Testis (tissue), 3 donors: ENCODE measurements around the gene PLXND1. TPM values are rescaled to one million over a fixed set of nuclear protein-coding genes. Genes with fewer than 3 reads are reported as not detected.

Source experiments
- DNase-seq: peaks from one replicate; pipeline ENCODE4 v3.0.0-alpha.2; 2019
- H3K27ac ChIP-seq, 2 donors: fragments of 200-600 bp; sonication (generic); one replicate each; pipeline ENCODE4 v1.5.1; 2019
- H3K27me3 ChIP-seq: fragments of 200-600 bp; sonication (generic); one replicate; pipeline ENCODE4 v1.5.1; 2019
- H3K36me3 ChIP-seq: fragments of 200-600 bp; sonication (generic); one replicate; pipeline ENCODE4 v1.5.1; 2017; ENCODE audit warnings: low read depth; ENCODE audit errors: missing control alignments
- H3K4me1 ChIP-seq: fragments of 200-600 bp; sonication (generic); one replicate; pipeline ENCODE4 v1.5.1; 2019
- H3K4me3 ChIP-seq, 2 donors: fragments of 200-600 bp; sonication (generic); one replicate each; pipeline ENCODE4 v1.5.1; 2017 to 2019
- H3K9me3 ChIP-seq: fragments of 200-600 bp; sonication (generic); one replicate; pipeline ENCODE4 v1.5.1; 2017
- POLR2A ChIP-seq: fragments of 450-650 bp; IDR thresholded peaks from one replicate; pipeline ENCODE4 v1.6.1; 2017; ENCODE audit warnings: antibody characterized with exemption, mild to moderate bottlenecking, moderate library complexity
- WGBS, 2 donors: methylation state at CpG; one replicate each; pipeline ENCODE4 v1.1.5; 2018; 5-methylcytosine and 5-hydroxymethylcytosine counted together
- intact Hi-C: fragments of 100-400 bp; cut with DNase I; formaldehyde crosslinking; loops from one replicate; pipeline ENCODE4 v1.15.1; 2023; ENCODE audit warnings: low total_unique reads
- polyA plus RNA-seq: library from polyadenylated mRNA; stranded (reverse); fragments of 350-450 nt; fragmentation: Illumina TruSeq; extraction: RNeasy Lipid Tissue Mini Kit (QIAGEN cat#74804); gene quantifications from one replicate; pipeline ENCODE4 v1.2.3, GENCODE V29; 2014; ENCODE audit warnings: low read depth, low replicate concordance; ENCODE audit not compliant: insufficient read depth
- total RNA-seq, 2 donors: library from RNA; depleted of rRNA; stranded (reverse); fragments of >200 nt; gene quantifications; one replicate each; pipeline ENCODE4 v1.2.3, GENCODE V29; 2016
- TF ChIP-seq, protein P1 (sequence below), 3 experiments: fragments of 450-650 bp in 2 of 3; fragments of 200-600 bp in 1 of 3; sonication (generic) in 1 of 3; IDR thresholded peaks; one replicate each; pipeline ENCODE4 v1.5.1; 2016 to 2019; ENCODE audit warnings: antibody characterized with exemption in 3 of 3, mild to moderate bottlenecking in 2 of 3, moderate library complexity in 1 of 3

Gene PLXND1
- total and polyA plus RNA-seq, 3 donors from 2014 or later, result 50.2 to 87.8 (median 69.2) TPM

DNA sequence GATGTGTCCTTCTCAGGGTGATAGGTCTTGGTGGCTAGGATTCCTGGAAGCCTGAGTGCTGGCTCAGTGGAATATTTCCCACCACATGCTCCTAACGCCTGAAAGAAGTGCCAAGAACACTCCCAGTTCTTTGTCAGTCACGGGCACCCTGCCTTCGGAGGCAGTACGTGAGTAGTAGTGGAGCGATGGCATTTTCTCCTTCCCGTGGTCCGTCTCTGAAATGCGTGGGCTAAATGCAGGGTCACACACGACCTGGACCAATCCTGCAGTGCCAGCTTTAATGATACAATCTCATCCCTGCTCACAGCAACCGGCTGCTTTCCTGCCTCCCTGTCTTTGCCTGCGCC is 49.0 kb downstream of the PLXND1 start:
- intact Hi-C loops, result loop anchor here (10.0 kb wide), 1 partner anchor 47 kb away; the partner anchor contains the start of gene PLXND1
- H3K36me3 ChIP-seq, result no peaks in the 10 kb centered on the region
- H3K9me3 ChIP-seq, result no peaks in the 10 kb centered on the region
- TF ChIP-seq, protein P1, sequence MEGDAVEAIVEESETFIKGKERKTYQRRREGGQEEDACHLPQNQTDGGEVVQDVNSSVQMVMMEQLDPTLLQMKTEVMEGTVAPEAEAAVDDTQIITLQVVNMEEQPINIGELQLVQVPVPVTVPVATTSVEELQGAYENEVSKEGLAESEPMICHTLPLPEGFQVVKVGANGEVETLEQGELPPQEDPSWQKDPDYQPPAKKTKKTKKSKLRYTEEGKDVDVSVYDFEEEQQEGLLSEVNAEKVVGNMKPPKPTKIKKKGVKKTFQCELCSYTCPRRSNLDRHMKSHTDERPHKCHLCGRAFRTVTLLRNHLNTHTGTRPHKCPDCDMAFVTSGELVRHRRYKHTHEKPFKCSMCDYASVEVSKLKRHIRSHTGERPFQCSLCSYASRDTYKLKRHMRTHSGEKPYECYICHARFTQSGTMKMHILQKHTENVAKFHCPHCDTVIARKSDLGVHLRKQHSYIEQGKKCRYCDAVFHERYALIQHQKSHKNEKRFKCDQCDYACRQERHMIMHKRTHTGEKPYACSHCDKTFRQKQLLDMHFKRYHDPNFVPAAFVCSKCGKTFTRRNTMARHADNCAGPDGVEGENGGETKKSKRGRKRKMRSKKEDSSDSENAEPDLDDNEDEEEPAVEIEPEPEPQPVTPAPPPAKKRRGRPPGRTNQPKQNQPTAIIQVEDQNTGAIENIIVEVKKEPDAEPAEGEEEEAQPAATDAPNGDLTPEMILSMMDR (IDR thresholded peaks at IDR 0.05), result no peak
- TF ChIP-seq POLR2A, result no peak
- peaks cover 69% of the 10 kb centered on the region for H3K4me1 ChIP-seq
- no peaks in the 10 kb centered on the region for H3K27me3 ChIP-seq
- H3K27ac ChIP-seq, result peak overlapping the region; percentile 18 to 59
- 46% methylated on average over 11 of the region's 11 CpGs for WGBS, 2 donors
- DNase-seq, result peak; percentile 65
- no peak overlapping the region for H3K4me3 ChIP-seq

DNA sequence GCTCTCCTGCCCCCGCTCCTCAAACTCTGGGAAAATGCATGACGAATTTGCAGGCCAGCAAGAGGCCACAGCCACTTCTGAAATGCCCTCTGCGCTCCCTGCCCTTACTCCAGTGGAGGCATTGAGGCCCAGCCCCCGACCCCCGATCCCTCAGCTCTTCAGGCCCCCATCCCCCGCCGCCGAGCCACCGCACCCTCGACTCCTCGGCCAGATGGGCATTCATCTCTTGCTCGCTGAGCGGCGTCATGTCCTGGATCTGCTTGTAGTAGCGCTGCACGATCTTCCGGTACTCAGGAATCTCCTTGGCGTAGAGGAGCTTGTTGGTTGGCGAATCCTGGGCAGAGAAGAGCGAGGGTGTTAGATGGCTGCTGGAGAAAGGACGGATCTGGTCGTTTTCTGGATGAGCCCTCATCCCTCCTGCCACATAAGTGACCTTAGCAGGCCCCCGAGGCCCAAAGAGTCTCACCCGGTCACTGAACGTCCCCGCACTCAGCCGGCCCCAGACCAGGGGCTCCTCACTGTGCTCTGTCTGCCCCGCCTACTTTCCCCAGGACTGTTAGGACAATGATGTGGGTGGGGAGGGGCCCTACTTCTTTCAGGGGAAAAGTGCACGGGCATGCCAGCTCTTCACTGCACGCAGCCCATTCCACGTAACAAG is 49.5 kb downstream of the PLXND1 start:
- intact Hi-C loops, result loop anchor here (10.0 kb wide), 1 partner anchor 48 kb away; the partner anchor contains the start of gene PLXND1
- DNase-seq, result no peak
- Histone ChIP-seq H3K36me3 (no peaks in the 10 kb centered on the region), H3K4me3 (no peak overlapping the region), H3K27ac (peak overlapping the region in 1 of 2 donors; percentile 30), H3K27me3 (no peaks in the 10 kb centered on the region), H3K9me3 (no peaks in the 10 kb centered on the region), H3K4me1 (peaks cover 69% of the 10 kb centered on the region)
- TF ChIP-seq, protein P1 (IDR thresholded peaks at IDR 0.05), result no peak
- TF ChIP-seq POLR2A, result no peak
- 79 to 82% methylated on average over 29 to 31 of the region's 31 CpGs for WGBS, 2 donors

DNA sequence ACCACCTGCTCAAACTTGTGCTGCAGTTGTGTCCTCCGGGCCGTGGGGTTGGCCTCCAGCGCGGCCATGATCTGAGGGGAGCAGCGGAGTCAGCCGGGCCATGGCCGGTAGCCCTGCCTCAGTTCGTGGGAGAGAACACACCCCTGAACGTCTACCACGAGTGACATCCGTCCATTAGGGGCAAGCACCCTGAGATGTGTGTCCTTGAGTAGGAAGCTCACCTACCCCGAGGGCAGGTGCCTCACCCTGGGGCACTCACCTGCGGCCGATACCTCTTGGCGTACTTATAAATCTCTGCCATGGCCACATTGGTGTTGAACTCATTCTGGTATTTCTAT is 50.1 kb downstream of the PLXND1 start:
- 88 to 93% methylated on average over 5 to 15 of the region's 15 CpGs for WGBS, 2 donors
- TF ChIP-seq, protein P1 (IDR thresholded peaks at IDR 0.05), result no peak
- no peak for TF ChIP-seq POLR2A
- no peak for DNase-seq
- intact Hi-C loops, result loop anchor here (10.0 kb wide), 1 partner anchor 48 kb away; the partner anchor contains the start of gene PLXND1
- H3K4me3 ChIP-seq, result no peak overlapping the region
- no peaks in the 10 kb centered on the region for H3K27me3 ChIP-seq
- H3K27ac ChIP-seq, result peak overlapping the region in 1 of 2 donors; percentile 30
- peaks cover 63% of the 10 kb centered on the region for H3K4me1 ChIP-seq
- no peaks in the 10 kb centered on the region for H3K9me3 ChIP-seq
- no peaks in the 10 kb centered on the region for H3K36me3 ChIP-seq

DNA sequence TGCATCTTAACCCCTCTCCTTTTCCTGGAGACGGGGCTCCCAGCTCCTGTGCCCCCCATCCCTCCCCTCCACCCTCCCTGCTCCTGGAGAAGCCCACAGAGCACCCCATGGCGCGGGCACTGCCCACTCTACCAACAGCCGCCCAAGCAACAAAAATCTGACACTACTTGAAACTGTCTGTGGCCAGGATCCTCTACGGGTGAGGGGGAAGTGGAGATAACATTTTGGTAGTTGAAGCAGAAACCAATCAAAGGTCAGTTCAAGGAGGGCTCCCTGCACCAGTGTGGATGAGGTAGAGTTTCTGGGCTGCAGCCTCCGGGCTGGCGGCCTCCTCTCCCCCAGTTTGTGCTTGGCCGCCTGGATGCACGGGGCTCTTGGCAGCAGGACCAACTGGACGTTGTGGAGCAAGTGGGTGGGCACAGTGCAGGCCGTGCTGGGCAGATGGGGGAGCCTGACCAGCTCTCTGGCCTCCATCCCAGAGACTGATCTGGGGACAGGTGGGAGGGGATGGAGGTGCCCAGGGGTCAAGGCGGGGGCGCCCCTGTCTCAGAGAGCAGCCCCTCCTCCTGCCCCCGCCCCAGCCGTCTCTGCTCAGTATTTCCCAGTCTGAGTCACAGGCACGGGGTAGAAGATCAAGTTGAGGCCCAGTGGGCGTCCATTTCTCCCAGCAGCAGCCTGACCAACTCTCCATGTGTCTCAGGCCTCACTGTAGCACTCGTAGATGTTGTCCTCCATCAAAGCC is 50.7 kb downstream of the PLXND1 start:
- TF ChIP-seq POLR2A, result no peak
- TF ChIP-seq, protein P1 (IDR thresholded peaks at IDR 0.05), result no peak
- intact Hi-C loops, result loop anchor here (10.0 kb wide), 1 partner anchor 49 kb away; the partner anchor contains the start of gene PLXND1
- Histone ChIP-seq H3K9me3 (no peaks in the 10 kb centered on the region), H3K4me1 (peaks cover 58% of the 10 kb centered on the region), H3K27me3 (no peaks in the 10 kb centered on the region), H3K36me3 (no peaks in the 10 kb centered on the region), H3K4me3 (no peak overlapping the region), H3K27ac (peak overlapping the region in 1 of 2 donors; percentile 70)
- DNase-seq, result no peak
- WGBS, 2 donors, result 60 to 70% methylated on average over 9 to 18 of the region's 18 CpGs
